MM.1S (cell line): ENCODE results near the gene LPCAT2.

ENCODE experiments used
- DNase-seq: peaks from one replicate; pipeline ENCODE4 v3.0.0-alpha.2; 2015
- H2AFZ ChIP-seq: fragments of 300-600 bp; sonication (generic); 2 replicates; pipeline ENCODE4 v1.6.0; 2016; ENCODE audit warnings: antibody characterized with exemption, low read length
- H3F3A ChIP-seq: fragments of 300-600 bp; sonication (generic); 2 replicates; pipeline ENCODE4 v1.6.1; 2016; ENCODE audit warnings: mild to moderate bottlenecking, antibody characterized with exemption, low read length, moderate library complexity, mixed read lengths; ENCODE audit not compliant: insufficient read depth
- H3K27ac ChIP-seq: fragments of 300-600 bp; sonication (generic); 2 replicates; pipeline ENCODE4 v1.5.1; 2016; ENCODE audit warnings: mild to moderate bottlenecking, low read length
- H3K27me3 ChIP-seq: fragments of 300-600 bp; sonication (generic); replicated peaks from 2 replicates; pipeline ENCODE4 v1.6.0; 2016; ENCODE audit warnings: low read length; ENCODE audit not compliant: insufficient read depth
- H3K36me3 ChIP-seq: fragments of 300-600 bp; sonication (generic); replicated peaks from 2 replicates; pipeline ENCODE4 v1.6.1; 2016; ENCODE audit warnings: mild to moderate bottlenecking, low read length, mixed read lengths; ENCODE audit not compliant: insufficient read depth
- H3K4me1 ChIP-seq: fragments of 300-600 bp; sonication (generic); 2 replicates; pipeline ENCODE4 v1.6.1; 2016; ENCODE audit warnings: low read length, mixed read lengths
- H3K4me2 ChIP-seq: fragments of 300-600 bp; sonication (generic); 2 replicates; pipeline ENCODE4 v1.6.0; 2016; ENCODE audit warnings: low read depth, low read length
- H3K4me3 ChIP-seq: fragments of 300-600 bp; sonication (generic); 2 replicates; pipeline ENCODE4 v1.5.1; 2016; ENCODE audit warnings: low read length, mixed read lengths
- H3K79me2 ChIP-seq: fragments of 300-600 bp; sonication (generic); 2 replicates; pipeline ENCODE4 v1.6.1; 2016; ENCODE audit warnings: mixed run types, low read length, mixed read lengths
- H3K9ac ChIP-seq: fragments of 300-600 bp; sonication (generic); 2 replicates; pipeline ENCODE4 v1.6.1; 2016; ENCODE audit warnings: low read length, mixed read lengths
- H3K9me2 ChIP-seq: fragments of 300-600 bp; sonication (generic); replicated peaks from 2 replicates; pipeline ENCODE4 v1.6.1; 2016; ENCODE audit warnings: mild to moderate bottlenecking, low read length, mixed read lengths; ENCODE audit not compliant: insufficient read depth
- H3K9me3 ChIP-seq: fragments of 300-600 bp; sonication (generic); replicated peaks from 2 replicates; pipeline ENCODE4 v1.6.1; 2016; ENCODE audit warnings: mild to moderate bottlenecking, low read length, mixed read lengths; ENCODE audit not compliant: insufficient read depth
- H4K20me1 ChIP-seq: fragments of 300-600 bp; sonication (generic); 2 replicates; pipeline ENCODE4 v1.6.1; 2016; ENCODE audit warnings: mild to moderate bottlenecking, low read length, moderate library complexity, mixed read lengths; ENCODE audit not compliant: insufficient read depth
- EZH2 ChIP-seq: fragments of 300-600 bp; sonication (generic); optimal IDR thresholded peaks from 2 replicates; pipeline ENCODE3; 2017; ENCODE audit warnings: low read depth, mild to moderate bottlenecking, antibody characterized with exemption, low read length, mixed read lengths
- EZH2phosphoT487 ChIP-seq: fragments of 300-600 bp; sonication (generic); IDR thresholded peaks from 2 replicates; pipeline ENCODE4 v1.6.1; 2018; ENCODE audit warnings: antibody characterized with exemption, low read length
- TF ChIP-seq, protein P1 (sequence below): fragments of 300-600 bp; sonication (generic); IDR thresholded peaks from 2 replicates; pipeline ENCODE4 v1.5.1; 2016; ENCODE audit warnings: antibody characterized with exemption, low read length, mixed read lengths

The LPCAT2 gene

DNA sequence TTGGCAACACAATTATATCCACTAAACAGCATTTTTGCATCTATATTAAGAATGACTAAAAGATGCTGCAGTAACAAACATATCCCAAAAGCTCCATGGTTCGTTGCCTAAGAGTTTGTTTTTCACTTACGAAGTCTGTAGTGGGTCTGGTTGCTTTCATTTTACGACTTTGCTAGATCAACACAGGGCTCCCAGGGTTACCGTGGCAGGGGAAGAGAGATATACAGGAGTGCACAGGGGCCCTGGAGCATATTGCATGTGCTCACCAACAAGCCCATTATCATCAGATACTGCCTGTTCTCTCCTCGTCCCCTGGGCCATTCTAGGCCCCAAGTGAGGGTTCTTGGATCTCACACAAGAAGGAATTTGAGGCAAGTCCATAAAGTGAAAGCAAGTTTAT lies 33.0 kb upstream of the LPCAT2 start:
- H3K4me2 ChIP-seq: no peak overlapping the region
- H2AFZ ChIP-seq: no peak overlapping the region
- no peak for DNase-seq
- no peak overlapping the region for H3K9ac ChIP-seq
- no peaks in the 10 kb centered on the region for H3F3A ChIP-seq
- no peaks in the 10 kb centered on the region for H3K27me3 ChIP-seq
- H3K9me2 ChIP-seq: no peaks in the 10 kb centered on the region
- H3K36me3 ChIP-seq: no peaks in the 10 kb centered on the region
- H3K9me3 ChIP-seq: no peaks in the 10 kb centered on the region
- H3K4me1 ChIP-seq: no peaks in the 10 kb centered on the region
- TF ChIP-seq, protein P1, sequence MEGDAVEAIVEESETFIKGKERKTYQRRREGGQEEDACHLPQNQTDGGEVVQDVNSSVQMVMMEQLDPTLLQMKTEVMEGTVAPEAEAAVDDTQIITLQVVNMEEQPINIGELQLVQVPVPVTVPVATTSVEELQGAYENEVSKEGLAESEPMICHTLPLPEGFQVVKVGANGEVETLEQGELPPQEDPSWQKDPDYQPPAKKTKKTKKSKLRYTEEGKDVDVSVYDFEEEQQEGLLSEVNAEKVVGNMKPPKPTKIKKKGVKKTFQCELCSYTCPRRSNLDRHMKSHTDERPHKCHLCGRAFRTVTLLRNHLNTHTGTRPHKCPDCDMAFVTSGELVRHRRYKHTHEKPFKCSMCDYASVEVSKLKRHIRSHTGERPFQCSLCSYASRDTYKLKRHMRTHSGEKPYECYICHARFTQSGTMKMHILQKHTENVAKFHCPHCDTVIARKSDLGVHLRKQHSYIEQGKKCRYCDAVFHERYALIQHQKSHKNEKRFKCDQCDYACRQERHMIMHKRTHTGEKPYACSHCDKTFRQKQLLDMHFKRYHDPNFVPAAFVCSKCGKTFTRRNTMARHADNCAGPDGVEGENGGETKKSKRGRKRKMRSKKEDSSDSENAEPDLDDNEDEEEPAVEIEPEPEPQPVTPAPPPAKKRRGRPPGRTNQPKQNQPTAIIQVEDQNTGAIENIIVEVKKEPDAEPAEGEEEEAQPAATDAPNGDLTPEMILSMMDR: no peak
- TF ChIP-seq EZH2phosphoT487 (no peak), EZH2 (no peak)
- H3K79me2 ChIP-seq: no peaks in the 10 kb centered on the region
- no peak overlapping the region for H3K27ac ChIP-seq
- H3K4me3 ChIP-seq: no peak overlapping the region
- H4K20me1 ChIP-seq: no peaks in the 10 kb centered on the region

DNA sequence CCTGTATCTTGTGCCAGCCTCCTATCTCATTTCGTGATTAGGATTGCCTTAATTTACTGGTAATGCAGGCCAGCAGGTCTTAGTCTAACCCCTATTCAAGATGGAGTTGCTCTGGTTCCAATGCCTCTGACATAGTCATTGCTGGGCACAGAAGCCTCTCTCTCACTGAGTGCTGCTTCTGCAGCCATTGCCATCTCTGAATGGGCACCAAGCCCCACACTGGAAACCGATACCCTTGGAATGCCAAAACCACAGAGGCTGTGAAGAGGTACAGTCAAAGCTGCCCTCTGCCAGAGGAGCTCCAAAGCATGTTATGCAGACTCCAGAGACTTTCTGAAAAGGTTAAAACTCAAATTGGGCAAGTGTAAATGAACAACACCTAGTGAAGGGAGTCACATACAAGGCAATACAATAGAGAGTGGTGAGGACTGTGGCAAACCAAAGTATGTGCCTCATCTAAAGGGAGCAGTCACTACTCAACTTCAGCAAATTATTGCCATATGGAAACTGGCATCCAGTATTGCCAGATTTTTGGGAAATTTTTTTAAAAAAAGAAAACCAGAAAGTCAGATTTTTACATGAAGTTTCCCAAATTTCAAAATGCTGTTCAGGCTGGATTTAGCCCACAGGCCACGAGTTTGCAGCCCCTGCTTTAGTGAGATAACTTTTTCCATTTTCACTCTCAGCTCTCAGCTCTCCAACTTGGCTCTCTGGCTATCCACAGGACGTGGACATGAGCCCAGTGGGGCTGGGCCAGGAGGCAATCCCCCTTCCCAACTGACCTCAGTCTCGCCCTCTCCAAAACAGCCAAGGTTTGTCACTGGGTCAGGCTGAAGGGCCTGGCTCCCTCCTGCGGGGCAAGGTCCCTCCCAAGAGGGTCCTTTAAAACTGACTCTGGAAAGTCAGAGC lies 32.0 kb upstream of the LPCAT2 start:
- no peak for DNase-seq

DNA sequence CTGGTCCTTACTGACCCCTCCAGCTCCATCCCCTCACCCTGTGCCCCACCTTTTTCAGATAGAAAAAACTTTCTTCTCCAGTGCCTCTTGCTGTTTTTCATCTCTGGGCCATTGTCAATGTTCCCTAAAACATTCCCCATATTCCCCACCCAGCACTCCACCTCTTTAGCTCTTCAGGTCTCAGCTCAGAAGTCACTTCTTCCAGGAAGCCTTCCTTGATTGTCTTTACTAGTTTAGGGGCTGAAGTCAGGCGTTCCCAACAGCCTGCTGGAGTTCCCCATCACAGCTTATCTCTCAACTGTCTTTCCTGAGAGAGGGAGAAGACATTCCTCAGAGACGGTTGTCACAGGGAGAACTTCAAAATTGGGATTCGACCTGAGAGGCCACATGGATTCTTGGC lies 31.1 kb upstream of the LPCAT2 start:
- Histone ChIP-seq H3K27me3 (no peaks in the 10 kb centered on the region), H4K20me1 (no peaks in the 10 kb centered on the region), H3K9me2 (no peaks in the 10 kb centered on the region), H3F3A (no peaks in the 10 kb centered on the region), H3K27ac (no peak overlapping the region), H3K4me2 (no peak overlapping the region), H3K9ac (no peak overlapping the region), H3K79me2 (no peaks in the 10 kb centered on the region), H3K36me3 (no peaks in the 10 kb centered on the region), H3K4me1 (no peaks in the 10 kb centered on the region), H2AFZ (no peak overlapping the region), H3K4me3 (no peak overlapping the region), H3K9me3 (no peaks in the 10 kb centered on the region)
- TF ChIP-seq EZH2 (no peak), EZH2phosphoT487 (no peak)
- TF ChIP-seq, protein P1: no peak
- DNase-seq: no peak

More for the DNA sequence above, 32.0 kb upstream of the LPCAT2 start:
- no peaks in the 10 kb centered on the region for H4K20me1 ChIP-seq
- H3K9me3 ChIP-seq: no peaks in the 10 kb centered on the region
- H3F3A ChIP-seq: no peaks in the 10 kb centered on the region
- no peaks in the 10 kb centered on the region for H3K9me2 ChIP-seq
- no peaks in the 10 kb centered on the region for H3K4me1 ChIP-seq
- TF ChIP-seq, protein P1: no peak
- TF ChIP-seq EZH2 (no peak), EZH2phosphoT487 (no peak)
- no peak overlapping the region for H3K9ac ChIP-seq
- H3K4me3 ChIP-seq: no peak overlapping the region
- H3K79me2 ChIP-seq: no peaks in the 10 kb centered on the region
- H3K4me2 ChIP-seq: no peak overlapping the region
- no peaks in the 10 kb centered on the region for H3K27me3 ChIP-seq
- H2AFZ ChIP-seq: no peak overlapping the region
- no peaks in the 10 kb centered on the region for H3K36me3 ChIP-seq
- no peak overlapping the region for H3K27ac ChIP-seq
